ENCODE data around the gene NXPE3. TPM values are rescaled to one million over a fixed set of nuclear protein-coding genes. Genes with fewer than 3 reads are reported as not detected.

NXPE3 gene
- total RNA-seq, 1 experiment from 2014 or later, result 37.6 TPM

- Histone ChIP-seq H3K4me1 (ENCODE audit: insufficient read depth, low read length, poor library complexity, severe bottlenecking) (peaks cover 12% of the 10 kb centered on the region), H3K4me3 (ENCODE audit: low read depth, low read length, poor library complexity, severe bottlenecking) (no peak overlapping the region), H3K9me3 (ENCODE audit: low read depth, low read length, poor library complexity, severe bottlenecking) (no peaks in the 10 kb centered on the region), H3K27me3 (replicated peaks; ENCODE audit: insufficient read depth, low read depth, low read length, poor library complexity) (no peaks in the 10 kb centered on the region), H3K27ac (ENCODE audit: low read depth, low read length, poor library complexity, severe bottlenecking) (no peak overlapping the region), H3K36me3 (ENCODE audit: insufficient read depth, low read length, poor library complexity, severe bottlenecking) (peaks cover 3% of the 10 kb centered on the region)
- ChIA-PET POLR2A (ENCODE audit: low non-redundant PET) (no interaction called here), CTCF (no interaction called here)
- intact Hi-C loops (cut with micrococcal nuclease; ENCODE audit: unreplicated experiment), result loop anchor here (10.0 kb wide), 1 partner anchor 265 kb away; no protein-coding TSS in a partner anchor
- DNase-seq (ENCODE audit: low spot score), result no peak
- no TSS peak for BruUV-seq (replicated peaks)
- TF ChIP-seq EZH2 (IDR thresholded peaks at IDR 0.05; ENCODE audit: borderline replicate concordance, low read depth, low read length, poor library complexity, severe bottlenecking), result no peak
- TF ChIP-seq CTCF (conservative IDR thresholded peaks at IDR 0.05; ENCODE audit: low read depth, low read length), result no peak
Measured at GRCh38 chr3:101819649-101820206, 40.7 kb downstream of the NXPE3 start.

GRCh38 chr3:101821503-101821902 lies 42.5 kb downstream of the NXPE3 start:
- H3K27me3 ChIP-seq (replicated peaks; ENCODE audit: insufficient read depth, low read depth, low read length, poor library complexity), result no peaks in the 10 kb centered on the region
- H3K9me3 ChIP-seq (ENCODE audit: low read depth, low read length, poor library complexity, severe bottlenecking), result no peaks in the 10 kb centered on the region
- no peak for DNase-seq (ENCODE audit: low spot score)
- ChIA-PET POLR2A (ENCODE audit: low non-redundant PET) (no interaction called here), CTCF (no interaction called here)
- peaks cover 21% of the 10 kb centered on the region for H3K4me1 ChIP-seq (ENCODE audit: insufficient read depth, low read length, poor library complexity, severe bottlenecking)
- no TSS peak for BruUV-seq (replicated peaks)
- H3K4me3 ChIP-seq (ENCODE audit: low read depth, low read length, poor library complexity, severe bottlenecking), result no peak overlapping the region
- no peak for TF ChIP-seq EZH2 (IDR thresholded peaks at IDR 0.05; ENCODE audit: borderline replicate concordance, low read depth, low read length, poor library complexity, severe bottlenecking)
- TF ChIP-seq CTCF (conservative IDR thresholded peaks at IDR 0.05; ENCODE audit: low read depth, low read length), result no peak
- intact Hi-C loops (cut with micrococcal nuclease; ENCODE audit: unreplicated experiment), result no loop called here
- no peak overlapping the region for H3K27ac ChIP-seq (ENCODE audit: low read depth, low read length, poor library complexity, severe bottlenecking)
- peaks cover 3% of the 10 kb centered on the region for H3K36me3 ChIP-seq (ENCODE audit: insufficient read depth, low read length, poor library complexity, severe bottlenecking)

GRCh38 chr3:101823525-101823924 lies 44.5 kb downstream of the NXPE3 start:
- H3K36me3 ChIP-seq (ENCODE audit: insufficient read depth, low read length, poor library complexity, severe bottlenecking), result peaks cover 3% of the 10 kb centered on the region
- ChIA-PET CTCF (no interaction called here), POLR2A (ENCODE audit: low non-redundant PET) (no interaction called here)
- no peaks in the 10 kb centered on the region for H3K9me3 ChIP-seq (ENCODE audit: low read depth, low read length, poor library complexity, severe bottlenecking)
- intact Hi-C loops (cut with micrococcal nuclease; ENCODE audit: unreplicated experiment), result no loop called here
- H3K27me3 ChIP-seq (replicated peaks; ENCODE audit: insufficient read depth, low read depth, low read length, poor library complexity), result no peaks in the 10 kb centered on the region
- H3K27ac ChIP-seq (ENCODE audit: low read depth, low read length, poor library complexity, severe bottlenecking), result no peak overlapping the region
- peaks cover 24% of the 10 kb centered on the region for H3K4me1 ChIP-seq (ENCODE audit: insufficient read depth, low read length, poor library complexity, severe bottlenecking)
- no peak for DNase-seq (ENCODE audit: low spot score)
- TF ChIP-seq EZH2 (IDR thresholded peaks at IDR 0.05; ENCODE audit: borderline replicate concordance, low read depth, low read length, poor library complexity, severe bottlenecking), result no peak
- no peak for TF ChIP-seq CTCF (conservative IDR thresholded peaks at IDR 0.05; ENCODE audit: low read depth, low read length)
- H3K4me3 ChIP-seq (ENCODE audit: low read depth, low read length, poor library complexity, severe bottlenecking), result no peak overlapping the region
- no TSS peak for BruUV-seq (replicated peaks)

All from A673 (cell line).